Stimulated activated CD4-positive, alpha-beta T cell treated with anti-CD3 and anti-CD28 coated beads, Interleukin-2, amount 100 ng/mL, for 48 hours (primary cell): ENCODE measurements around the gene RIN2.

ENCODE experiments used
- DNase-seq, 2 donors: peaks; one replicate each; pipeline ENCODE4 v3.0.0-alpha.2; 2020

RIN2 gene, protein sequence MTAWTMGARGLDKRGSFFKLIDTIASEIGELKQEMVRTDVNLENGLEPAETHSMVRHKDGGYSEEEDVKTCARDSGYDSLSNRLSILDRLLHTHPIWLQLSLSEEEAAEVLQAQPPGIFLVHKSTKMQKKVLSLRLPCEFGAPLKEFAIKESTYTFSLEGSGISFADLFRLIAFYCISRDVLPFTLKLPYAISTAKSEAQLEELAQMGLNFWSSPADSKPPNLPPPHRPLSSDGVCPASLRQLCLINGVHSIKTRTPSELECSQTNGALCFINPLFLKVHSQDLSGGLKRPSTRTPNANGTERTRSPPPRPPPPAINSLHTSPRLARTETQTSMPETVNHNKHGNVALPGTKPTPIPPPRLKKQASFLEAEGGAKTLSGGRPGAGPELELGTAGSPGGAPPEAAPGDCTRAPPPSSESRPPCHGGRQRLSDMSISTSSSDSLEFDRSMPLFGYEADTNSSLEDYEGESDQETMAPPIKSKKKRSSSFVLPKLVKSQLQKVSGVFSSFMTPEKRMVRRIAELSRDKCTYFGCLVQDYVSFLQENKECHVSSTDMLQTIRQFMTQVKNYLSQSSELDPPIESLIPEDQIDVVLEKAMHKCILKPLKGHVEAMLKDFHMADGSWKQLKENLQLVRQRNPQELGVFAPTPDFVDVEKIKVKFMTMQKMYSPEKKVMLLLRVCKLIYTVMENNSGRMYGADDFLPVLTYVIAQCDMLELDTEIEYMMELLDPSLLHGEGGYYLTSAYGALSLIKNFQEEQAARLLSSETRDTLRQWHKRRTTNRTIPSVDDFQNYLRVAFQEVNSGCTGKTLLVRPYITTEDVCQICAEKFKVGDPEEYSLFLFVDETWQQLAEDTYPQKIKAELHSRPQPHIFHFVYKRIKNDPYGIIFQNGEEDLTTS

DNA sequence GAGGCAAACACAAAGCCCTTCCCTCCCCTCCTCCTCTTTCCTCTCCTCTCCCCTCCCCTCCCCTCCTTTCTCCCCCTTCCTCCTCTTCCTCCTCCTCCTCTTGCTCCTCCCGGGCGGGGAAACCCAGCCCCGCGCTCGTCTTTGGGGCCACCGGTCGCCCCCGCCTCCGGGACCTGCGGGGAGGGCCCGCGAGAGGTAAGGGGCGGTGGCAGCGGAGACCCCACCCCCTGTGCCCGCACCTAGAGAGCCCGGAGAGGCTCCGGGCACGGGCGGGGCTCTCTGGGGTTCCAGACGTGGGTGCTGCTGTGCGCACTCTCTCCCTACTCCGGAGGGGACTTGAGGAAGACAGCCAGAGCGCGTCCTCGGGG, at the start of gene RIN2:
TSS of gene RIN2 (plus strand) at position 126 of the 368 bp plus-strand sequence. CDS start 131,344 bp downstream, outside the sequence.
- no peak for DNase-seq

DNA sequence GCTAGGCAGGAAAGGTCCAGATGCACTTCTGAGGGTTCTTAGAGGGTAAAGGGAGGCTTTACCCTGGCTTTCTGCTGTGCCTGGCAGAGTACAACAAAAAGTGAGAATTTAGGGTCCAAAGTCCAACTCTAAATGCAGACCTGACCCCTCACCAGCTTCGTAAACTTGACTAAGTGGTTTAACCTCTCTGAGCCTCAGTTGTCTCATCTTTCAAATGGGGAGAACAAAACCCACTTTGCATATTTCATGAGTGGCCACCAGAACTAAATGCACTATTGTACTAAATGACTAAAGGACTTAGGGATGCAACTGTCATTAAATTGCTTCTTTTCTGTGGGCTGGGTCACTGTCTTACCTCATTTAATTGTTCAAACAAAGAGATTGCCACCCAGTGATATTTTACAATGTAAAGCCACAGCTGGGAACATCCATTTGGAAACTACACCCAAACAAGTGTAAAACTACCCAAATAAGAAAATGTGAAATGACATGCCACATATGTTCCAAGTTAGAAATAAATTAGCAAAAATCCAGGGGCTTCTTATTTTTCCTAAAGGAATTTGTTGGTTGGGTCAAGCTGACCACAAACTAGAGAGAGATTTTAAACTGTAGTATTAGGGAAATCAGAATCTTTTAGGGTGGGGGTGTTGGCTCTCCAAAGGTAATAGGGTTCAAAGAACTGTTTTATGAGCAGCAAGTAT, 48.3 kb upstream of the RIN2 start:
- DNase-seq = no peak

DNA sequence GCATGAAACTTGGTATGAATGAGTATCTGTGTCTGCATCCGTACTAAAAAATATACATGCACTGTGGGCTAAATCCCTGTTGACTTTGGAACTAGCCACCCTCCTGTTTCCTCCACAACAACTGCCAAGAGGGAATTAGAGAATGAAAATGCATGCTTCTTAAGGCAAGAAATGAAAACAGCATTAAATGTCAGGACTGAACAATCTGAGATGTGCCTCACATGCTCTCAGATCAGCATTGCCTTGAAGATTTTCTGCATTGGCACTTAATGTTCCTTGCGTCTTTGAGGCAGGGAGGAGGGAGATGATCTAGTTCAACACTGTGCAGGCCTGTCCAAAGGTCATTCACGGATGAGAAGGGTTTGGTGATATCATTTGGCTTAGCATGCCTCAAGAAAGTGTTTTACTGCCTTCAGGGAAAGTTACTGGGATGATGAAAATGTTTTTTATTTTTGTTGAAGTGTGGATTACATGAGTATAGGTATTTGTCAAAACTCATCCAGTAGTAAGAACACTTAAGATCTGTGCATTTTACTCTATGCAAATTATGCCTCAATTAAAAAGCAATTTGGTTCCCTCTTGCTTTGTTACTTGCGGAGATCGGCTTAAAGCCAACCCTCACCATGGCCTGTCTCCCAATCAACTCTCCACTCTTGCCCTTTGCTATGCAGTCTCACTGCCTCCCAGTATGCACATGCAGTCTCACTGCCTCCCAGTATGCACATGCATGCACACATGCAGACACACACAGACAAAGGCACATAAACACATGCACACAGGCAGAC, 47.5 kb upstream of the RIN2 start:
- DNase-seq = no peak

DNA sequence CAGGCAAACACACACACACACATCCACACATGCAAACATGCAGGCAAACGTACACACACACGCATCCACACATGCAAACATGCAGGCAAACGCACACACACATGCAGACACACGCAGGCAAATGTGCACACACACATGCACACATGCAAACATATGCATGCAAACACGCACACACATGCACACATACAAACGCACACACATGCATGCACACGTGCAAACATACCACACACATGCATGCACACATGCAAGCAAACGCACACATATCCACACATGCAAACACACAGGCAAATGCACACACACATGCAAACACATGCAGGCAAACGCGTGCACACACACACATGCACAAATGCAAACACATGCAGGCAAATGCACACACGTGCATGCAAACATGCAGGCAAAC, 46.9 kb upstream of the RIN2 start:
- DNase-seq = no peak

DNA sequence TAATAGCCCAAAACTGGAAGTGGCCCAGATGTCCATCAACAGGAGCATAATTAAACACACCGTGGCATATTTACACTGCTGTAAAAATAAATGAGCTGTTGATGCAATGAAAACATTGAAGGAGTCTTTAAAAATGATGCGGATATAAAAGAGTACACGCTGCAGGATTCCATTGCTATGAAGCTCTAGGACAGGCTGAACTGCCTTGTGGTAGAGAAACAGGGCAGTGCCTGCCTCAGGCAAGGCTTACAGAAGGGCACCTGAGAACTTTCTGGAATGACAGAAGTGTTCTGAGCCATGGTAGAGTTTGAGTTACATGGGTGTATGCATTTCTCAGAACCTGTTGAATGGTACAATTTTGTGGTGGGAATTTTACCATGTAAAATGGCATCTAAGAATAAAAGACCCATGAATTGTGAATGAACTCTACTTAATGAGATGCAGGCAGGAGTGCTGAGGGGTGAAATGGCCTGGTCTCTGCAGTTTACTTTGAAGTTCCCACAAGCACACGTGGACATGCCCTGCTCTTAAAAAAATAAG, 45.3 kb upstream of the RIN2 start:
- no peak for DNase-seq

DNA sequence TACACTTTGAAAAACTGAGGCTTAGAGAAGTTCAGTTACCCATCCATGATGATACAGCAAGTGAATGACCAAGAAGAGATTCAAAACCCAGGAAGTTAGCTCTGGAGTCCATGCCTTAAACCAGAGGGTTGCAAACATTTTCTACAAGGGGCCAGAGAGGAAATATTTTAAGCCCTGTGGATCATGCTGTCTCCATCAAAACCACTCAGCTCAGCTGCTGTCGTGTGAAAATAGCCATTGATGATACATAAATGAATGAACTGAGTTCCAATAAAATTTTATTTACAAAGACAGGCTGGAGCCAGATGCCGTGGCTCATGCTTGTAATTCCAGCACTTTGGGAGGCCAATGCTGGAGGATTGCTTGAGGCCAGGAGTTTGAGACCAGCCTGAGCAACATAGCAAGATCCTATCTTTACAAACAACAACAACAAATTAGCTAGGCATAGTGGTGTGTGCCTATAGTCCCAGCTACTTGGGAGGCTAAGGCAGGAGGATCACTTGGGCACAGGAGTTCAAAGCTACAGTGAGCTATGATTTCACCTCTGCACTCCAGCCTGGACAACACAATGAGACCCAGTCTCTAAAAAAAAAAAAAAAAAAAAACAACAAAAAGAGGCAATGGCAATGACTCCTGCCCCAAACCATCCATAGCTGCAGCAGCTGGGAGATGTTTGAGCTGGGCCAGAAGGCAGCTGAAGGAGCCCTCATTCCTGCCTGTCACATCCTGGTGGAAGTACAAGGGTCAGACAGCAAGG, 44.1 kb upstream of the RIN2 start:
- no peak for DNase-seq

DNA sequence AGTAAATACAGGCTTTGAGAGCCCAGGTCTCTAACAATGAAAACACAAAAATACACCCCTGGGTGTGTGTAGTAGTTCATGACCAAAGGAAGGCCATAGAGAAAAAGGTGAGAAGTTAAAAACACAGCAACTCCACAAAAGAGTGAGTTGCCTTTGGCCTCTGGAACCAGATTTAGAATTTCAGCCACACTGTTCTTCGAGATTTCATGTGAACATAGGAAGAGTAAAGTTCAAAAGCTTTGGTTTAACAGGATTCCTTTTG, 43.5 kb upstream of the RIN2 start:
- no peak for DNase-seq

DNA sequence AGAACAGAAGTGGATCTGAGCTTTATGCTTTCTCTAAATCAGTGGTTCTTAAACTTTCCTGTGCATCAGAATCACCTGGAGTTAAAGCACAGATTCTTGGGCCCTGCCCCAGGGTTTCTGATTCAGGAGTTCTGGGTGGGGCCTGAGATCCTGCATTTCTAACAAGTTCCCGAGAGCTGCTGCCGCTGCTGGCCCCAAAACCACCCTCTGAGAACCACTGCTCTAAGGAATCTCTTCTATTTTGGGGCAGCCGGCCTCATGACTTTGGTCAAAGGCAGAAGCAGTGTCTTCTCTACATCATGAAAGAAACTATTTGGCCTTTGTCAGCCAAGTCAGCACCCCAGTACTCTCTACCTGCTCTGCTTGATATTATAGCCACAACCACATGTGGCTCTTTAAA, 42.1 kb upstream of the RIN2 start:
- DNase-seq = no peak

DNA sequence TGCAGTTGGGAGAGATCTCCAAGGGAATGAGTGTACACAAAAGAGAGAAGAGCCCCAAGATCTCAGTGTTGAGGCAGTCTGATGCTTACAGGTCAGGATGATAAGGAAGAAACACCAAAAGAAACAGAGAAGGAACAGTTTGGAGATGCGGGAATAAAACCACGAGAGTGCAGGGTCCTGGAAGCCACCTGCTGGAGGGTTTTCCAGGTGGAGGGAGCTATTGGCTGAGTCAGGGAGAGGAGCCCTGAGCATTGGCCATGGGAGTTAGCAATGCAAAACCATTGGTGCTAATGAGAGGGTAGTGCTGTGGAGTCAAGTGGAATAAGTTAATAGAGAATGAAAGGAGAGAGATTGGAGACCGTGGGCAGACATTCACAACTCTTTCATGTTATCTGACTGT, 39.2 kb upstream of the RIN2 start:
- no peak for DNase-seq

DNA sequence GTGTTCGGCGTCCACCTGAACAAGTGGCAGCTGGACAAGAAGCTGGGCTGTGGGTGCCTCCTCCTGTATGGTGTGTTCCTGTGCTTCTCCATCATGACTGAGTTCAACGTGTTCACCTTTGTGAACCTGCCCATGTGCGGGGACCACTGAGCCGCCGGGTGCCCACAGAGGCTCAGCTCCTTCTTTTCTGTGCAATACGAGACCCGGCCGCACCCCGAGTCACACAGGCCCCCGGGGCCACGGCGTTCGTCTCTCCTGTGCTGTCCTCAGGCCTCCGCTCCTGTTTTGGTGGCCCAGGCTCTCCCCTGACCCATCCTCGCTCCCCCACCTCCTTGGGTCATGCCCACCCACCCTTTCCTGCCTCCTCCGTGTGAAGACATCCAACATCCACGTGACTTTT, 37.1 kb upstream of the RIN2 start:
- no peak for DNase-seq

DNA sequence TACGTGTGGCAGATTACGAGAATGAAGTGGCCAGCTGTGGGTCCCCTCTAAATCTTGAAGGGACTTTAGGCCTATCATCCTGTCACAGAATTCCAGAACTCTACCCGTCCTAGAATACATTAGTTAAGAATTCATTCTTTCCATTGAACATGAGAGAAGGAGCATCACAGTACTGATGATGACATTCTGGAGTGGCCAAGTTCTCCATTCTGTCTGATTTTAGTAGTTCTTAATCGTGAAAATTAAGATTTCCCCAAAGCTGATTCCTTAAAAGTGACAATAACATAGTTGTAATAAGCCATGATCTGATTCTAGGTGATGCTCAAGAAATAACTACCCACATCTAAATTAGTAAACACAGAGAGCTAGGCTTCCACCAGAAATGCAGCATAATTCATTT, 35.0 kb upstream of the RIN2 start:
- no peak for DNase-seq

DNA sequence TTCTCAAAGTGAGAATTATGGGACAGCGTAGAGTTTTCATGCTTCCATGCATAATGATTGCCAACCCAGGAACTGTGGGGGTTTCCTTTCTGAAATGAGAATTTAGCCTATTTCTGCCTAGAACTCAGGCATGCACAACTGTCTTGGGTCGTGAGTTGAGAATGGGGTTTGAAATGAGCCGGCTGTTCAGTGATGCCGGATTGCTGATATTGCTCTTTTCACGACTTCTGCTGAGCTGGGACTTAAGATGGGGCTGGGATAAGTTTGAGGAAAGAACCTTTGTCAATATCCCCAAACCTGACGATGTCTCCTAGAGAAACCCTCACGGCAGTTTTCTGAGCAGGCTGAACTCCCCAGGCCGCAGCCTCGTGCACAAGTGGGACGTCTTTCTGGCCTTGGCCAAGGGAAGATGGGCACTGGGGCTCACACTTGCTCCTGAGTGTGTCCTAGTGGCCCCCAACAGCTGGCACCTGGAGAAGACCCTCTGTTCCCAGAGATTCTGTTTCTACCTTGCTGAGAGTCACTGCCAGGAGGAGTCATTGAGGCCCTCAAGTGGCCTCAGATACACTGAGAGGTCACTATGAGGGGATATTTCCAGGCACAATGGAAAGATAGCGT, 34.1 kb upstream of the RIN2 start:
- DNase-seq = no peak

DNA sequence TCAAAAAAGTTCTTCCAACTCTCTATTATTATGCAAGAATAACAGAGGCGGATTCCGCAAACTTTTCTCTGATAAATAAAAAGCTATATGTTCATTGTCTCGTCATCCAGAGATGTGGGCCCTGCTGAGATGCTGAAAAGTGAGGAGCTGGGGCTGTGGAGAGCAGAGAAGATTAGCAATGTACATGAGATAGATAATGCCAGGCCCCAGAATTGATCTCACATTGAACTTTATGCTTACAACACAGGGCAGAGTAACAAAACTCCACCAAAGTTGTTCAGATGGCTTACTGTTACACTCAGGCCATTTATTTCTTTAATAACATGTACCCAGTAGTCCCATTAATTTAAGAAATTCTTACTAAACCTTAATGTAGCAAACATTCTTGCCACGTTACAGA, 32.7 kb upstream of the RIN2 start:
- DNase-seq = no peak

DNA sequence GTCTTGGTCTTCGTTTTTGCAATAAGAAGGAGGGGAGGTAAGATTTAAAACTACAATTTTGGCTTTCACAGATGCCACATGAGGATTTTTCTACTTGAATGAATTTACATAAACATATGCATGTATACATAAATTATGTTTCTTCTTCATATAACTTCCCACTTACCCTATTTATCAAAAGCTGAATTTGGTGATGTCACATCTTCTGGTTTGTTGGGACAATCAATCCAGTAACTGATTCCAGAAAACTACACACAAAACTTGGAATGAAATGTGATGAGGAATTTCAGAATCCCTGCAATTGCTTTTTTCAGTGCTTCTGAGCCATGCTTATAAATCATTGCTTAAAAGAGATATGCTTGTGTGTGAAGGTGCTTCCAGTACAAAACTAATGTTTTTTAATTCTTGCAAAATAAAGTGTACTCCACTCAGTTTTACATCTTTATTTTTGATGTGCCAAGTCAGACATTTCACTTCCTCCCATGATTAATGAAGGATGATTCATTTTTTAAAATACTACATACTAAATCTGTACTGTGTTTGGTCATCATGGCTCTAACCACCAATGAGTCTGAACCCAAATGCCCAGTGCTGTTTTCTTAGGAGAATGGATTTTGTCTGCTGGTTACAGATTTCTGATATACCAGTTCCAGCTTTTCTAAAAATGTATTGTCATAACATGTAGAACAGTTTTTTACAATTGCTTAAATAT, 32.1 kb upstream of the RIN2 start:
- DNase-seq = no peak

DNA sequence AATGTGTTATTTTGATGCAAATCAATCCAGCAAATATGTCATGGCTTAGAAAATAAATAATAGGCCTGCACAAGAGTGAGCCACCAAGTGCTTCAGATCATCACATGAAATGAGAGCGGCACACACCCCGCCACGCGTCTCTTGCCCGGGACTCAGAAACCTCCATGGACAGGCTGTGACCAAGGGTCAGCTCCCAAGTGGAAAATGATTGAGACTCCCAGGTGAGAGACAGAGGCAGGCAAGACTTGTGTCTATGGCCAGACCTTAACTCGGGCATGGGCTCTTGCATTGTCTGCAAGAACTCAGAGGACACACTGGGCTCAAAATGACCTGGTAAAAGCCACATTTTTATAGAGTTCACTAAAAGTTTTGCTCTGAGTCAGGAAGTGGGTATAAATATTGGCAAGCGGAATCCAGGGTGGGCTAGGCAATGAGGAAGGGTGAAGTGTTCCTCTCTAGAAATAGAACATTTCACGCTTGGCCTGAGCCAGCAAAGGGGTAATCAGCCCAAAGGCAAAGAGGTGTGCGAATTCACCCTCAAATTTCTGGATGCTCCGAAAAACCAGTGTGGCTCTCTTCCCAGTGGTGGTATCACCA, 30.7 kb upstream of the RIN2 start:
- no peak for DNase-seq

DNA sequence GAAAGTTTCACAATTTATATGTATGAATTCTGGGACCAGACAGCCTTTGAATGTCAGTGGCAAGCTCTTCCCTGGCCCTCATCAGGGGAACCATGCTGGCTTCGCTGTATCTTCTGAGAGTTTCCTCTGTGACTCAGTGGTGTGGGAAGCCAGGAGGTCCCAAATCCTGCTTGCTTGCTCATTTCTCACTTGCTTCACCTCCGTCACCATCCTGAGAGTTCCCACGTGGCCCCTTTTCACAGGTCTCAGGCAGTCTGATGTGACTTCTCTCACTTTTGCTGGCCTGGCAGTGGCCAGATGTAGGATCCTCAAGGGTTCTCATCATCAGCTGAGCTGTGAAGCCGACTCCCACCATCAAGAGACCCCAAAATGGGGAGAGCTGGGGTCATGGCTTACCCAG, 28.4 kb upstream of the RIN2 start:
- no peak for DNase-seq

DNA sequence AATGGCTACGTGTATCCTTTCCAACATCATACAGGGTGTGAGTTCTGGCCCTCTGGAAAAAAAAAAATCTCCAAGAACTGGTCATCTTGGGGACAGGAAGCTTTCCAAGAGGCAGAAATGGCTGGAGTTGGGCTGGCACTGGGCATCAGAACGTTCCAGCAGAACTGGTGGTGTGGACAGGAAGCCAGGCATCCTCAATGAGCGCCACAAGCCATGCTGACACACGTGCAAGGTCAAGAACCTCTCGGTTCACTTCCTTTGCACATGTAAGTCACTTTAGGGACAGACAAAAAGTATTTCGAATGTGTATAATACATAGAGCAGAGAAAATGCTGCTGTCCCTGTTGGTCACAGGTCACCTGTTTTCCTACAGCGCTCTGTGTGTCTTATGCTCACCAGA, 27.4 kb upstream of the RIN2 start:
- DNase-seq = no peak

DNA sequence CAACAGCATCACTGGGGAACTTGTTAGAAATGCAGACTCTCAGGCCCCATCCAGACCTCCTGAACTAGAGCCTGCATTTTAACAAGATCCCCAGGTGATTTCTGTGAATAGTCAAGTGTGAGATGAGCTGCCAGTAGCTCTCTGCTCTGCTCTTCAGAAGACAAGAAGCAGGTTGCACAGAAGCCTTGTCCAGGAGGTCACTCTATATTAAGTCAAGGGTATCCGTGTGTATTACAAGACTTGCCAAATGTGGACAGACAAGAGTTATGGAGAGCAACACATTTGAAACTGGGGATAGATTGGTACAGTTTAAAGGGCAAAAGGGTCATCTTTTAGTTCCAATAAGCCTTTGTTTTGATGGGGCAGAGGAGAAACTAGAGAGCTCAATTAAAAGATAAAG, 23.2 kb upstream of the RIN2 start:
- DNase-seq = no peak

DNA sequence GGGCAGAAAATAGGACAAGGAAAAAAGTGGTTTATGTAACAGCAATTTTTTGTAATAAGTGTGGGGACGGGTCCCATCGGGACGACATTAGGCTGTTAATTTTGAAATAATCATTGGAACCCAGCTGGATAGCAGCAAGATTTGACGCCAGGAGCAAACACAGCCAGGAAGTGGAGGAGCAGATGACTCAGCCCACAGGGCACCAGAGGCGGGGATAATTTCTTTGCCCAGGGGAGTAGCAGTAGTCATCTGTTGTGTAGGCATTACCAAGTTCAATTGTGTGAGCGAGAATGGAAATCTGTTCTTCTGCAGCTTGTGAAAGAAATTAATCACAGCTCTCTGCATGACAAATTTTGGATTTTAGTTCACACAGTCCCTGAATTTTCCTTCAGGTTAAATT, 22.6 kb upstream of the RIN2 start:
- peak in 1 of 2 donors; percentile 12 for DNase-seq

DNA sequence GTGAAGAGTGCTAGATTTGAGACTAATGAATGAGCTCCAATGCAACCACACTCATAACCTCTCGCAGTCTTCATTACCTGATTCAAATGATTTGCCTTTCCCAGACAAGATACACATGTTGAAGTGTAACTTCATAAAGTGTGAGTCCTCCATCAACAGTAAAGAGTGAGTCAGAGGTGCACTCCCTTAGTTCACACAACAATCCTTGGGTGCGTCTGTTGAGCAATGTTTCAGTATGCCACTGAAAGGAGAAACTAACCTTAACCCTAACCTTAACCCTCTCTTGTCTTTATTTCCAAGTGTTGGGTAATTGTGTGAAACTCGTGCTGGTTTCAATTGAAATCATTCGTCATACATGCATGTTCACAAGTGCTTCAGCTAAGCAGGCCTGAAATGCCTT, 21.0 kb upstream of the RIN2 start:
- no peak for DNase-seq
